ENCODE results near the gene NFIA. TPM values are rescaled to one million over a fixed set of nuclear protein-coding genes. Genes with fewer than 3 reads are reported as not detected.
A peak's percentile ranks its signal among the peaks of the same experiment; 100 is the strongest.

The NFIA gene
- total RNA-seq, 4 donors from 2014 or later, result 27.9 to 79.9 (median 36.7) TPM

- intact Hi-C loops (cut with DNase I), result no loop called here
- H3K36me3 ChIP-seq, result no peaks in the 10 kb centered on the region
- DNase-seq, result no peak
- H3K27me3 ChIP-seq, result no peaks in the 10 kb centered on the region
- no peak overlapping the region for H3K4me3 ChIP-seq
- TF ChIP-seq CTCF (IDR thresholded peaks at IDR 0.05) (no peak), POLR2A (IDR thresholded peaks at IDR 0.05) (no peak)
- H3K27ac ChIP-seq, result no peak overlapping the region
- H3K9me3 ChIP-seq, result no peaks in the 10 kb centered on the region
- peaks cover 5 to 25% (median 11%) of the 10 kb centered on the region in 3 donors for H3K4me1 ChIP-seq
- WGBS, 2 donors, result 78 to 88% methylated on average over 5 of the region's 5 CpGs
Measured at GRCh38 chr1:61238359-61238665, 156.0 kb downstream of the NFIA start.

GRCh38 chr1:61240878-61241277 lies 158.5 kb downstream of the NFIA start:
- H3K9me3 ChIP-seq, result no peaks in the 10 kb centered on the region
- peaks cover 9 to 48% (median 18%) of the 10 kb centered on the region in 3 donors for H3K4me1 ChIP-seq
- WGBS, 2 donors, result 65 to 76% methylated on average over 3 of the region's 3 CpGs
- TF ChIP-seq CTCF (IDR thresholded peaks at IDR 0.05), result no peak
- no peak for TF ChIP-seq POLR2A (IDR thresholded peaks at IDR 0.05)
- no peak for DNase-seq
- no peaks in the 10 kb centered on the region for H3K27me3 ChIP-seq
- intact Hi-C loops (cut with DNase I), result no loop called here
- no peaks in the 10 kb centered on the region for H3K36me3 ChIP-seq
- H3K27ac ChIP-seq, result peak overlapping the region in 3 of 4 donors; percentile 73 to 81 (median 76)
- H3K4me3 ChIP-seq, result no peak overlapping the region

- Histone ChIP-seq H3K4me3 (peak overlapping the region in 3 of 4 donors; percentile 28 to 37 (median 29)), H3K27me3 (no peaks in the 10 kb centered on the region), H3K27ac (peak overlapping the region; percentile 53 to 81 (median 74)), H3K9me3 (no peaks in the 10 kb centered on the region), H3K36me3 (no peaks in the 10 kb centered on the region), H3K4me1 (peaks cover 9 to 48% (median 18%) of the 10 kb centered on the region in 3 donors)
- WGBS, 2 donors, result 7 to 10% methylated on average over 4 of the region's 4 CpGs
- TF ChIP-seq POLR2A (IDR thresholded peaks at IDR 0.05), result no peak
- DNase-seq, result no peak
- intact Hi-C loops (cut with DNase I), result no loop called here
Measured at GRCh38 chr1:61241411-61241838, 159.1 kb downstream of the NFIA start.

GRCh38 chr1:61241973-61242381 lies 159.6 kb downstream of the NFIA start:
- H3K27ac ChIP-seq, result peak overlapping the region; percentile 53 to 81 (median 74)
- peak overlapping the region in 3 of 4 donors; percentile 28 to 37 (median 29) for H3K4me3 ChIP-seq
- no peaks in the 10 kb centered on the region for H3K9me3 ChIP-seq
- H3K27me3 ChIP-seq, result no peaks in the 10 kb centered on the region
- peaks cover 9 to 48% (median 18%) of the 10 kb centered on the region in 3 donors for H3K4me1 ChIP-seq
- H3K36me3 ChIP-seq, result no peaks in the 10 kb centered on the region
- DNase-seq, result no peak
- WGBS, 2 donors, result 30 to 47% methylated on average over 2 of the region's 2 CpGs
- intact Hi-C loops (cut with DNase I), result no loop called here
- TF ChIP-seq POLR2A (IDR thresholded peaks at IDR 0.05) (no peak), CTCF (IDR thresholded peaks at IDR 0.05) (no peak)

- peaks cover 9 to 57% (median 18%) of the 10 kb centered on the region in 3 donors for H3K4me1 ChIP-seq
- intact Hi-C loops (cut with DNase I), result no loop called here
- H3K36me3 ChIP-seq, result no peaks in the 10 kb centered on the region
- DNase-seq, result no peak
- no peaks in the 10 kb centered on the region for H3K27me3 ChIP-seq
- H3K27ac ChIP-seq, result peak overlapping the region in 3 of 4 donors; percentile 53 to 65 (median 64)
- no peaks in the 10 kb centered on the region for H3K9me3 ChIP-seq
- no peak overlapping the region for H3K4me3 ChIP-seq
- no peak for TF ChIP-seq CTCF (IDR thresholded peaks at IDR 0.05)
- no peak for TF ChIP-seq POLR2A (IDR thresholded peaks at IDR 0.05)
- WGBS, 2 donors, result 0 to 31% methylated on average over 1 of the region's 1 CpG
Measured at GRCh38 chr1:61244114-61244513, 161.8 kb downstream of the NFIA start.

Measured in esophagus squamous epithelium (tissue), 5 donors.